Esophagus muscularis mucosa (tissue), 3 donors: ENCODE data around the gene ARHGEF2.

Experiments
- POLR2A ChIP-seq: fragments of 450-650 bp; IDR thresholded peaks from one replicate; pipeline ENCODE4 v1.6.1; 2017; ENCODE audit warnings: antibody characterized with exemption, moderate library complexity, mild to moderate bottlenecking, low read depth
- POLR2AphosphoS5 ChIP-seq, 2 donors: sonication (generic); formaldehyde crosslinking; IDR thresholded peaks; one replicate each; pipeline ENCODE4 v1.6.1; 2017; ENCODE audit warnings: antibody characterized with exemption in 2 of 2
- TF ChIP-seq, protein P1 (sequence below), 3 experiments: fragments of 200-600 bp in 2 of 3; fragments of 450-650 bp in 1 of 3; sonication (generic) in 2 of 3; IDR thresholded peaks; one replicate each; pipeline ENCODE4 v1.5.1; 2017 to 2019; ENCODE audit warnings: antibody characterized with exemption in 3 of 3, mild to moderate bottlenecking in 2 of 3, moderate library complexity in 1 of 3

DNA sequence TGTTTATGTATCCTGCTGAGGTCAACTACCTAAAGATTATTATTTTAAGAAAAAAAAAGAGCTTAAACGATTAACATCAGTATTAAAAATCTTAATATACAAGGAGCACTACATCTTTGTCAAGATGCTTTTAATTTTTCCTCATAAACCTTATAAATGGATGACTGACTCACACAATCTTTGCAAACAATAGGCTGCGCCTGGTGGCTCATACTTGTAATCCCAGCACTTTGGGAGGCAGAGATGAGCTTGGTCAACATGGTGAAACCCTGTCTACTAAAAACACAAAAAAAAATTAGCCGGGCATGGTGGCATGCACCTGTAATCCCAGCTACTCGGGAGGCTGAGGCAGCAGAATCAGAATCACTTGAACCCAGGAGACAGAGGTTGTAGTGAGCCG, 45.9 kb downstream of the ARHGEF2 start:
- TF ChIP-seq, protein P1, sequence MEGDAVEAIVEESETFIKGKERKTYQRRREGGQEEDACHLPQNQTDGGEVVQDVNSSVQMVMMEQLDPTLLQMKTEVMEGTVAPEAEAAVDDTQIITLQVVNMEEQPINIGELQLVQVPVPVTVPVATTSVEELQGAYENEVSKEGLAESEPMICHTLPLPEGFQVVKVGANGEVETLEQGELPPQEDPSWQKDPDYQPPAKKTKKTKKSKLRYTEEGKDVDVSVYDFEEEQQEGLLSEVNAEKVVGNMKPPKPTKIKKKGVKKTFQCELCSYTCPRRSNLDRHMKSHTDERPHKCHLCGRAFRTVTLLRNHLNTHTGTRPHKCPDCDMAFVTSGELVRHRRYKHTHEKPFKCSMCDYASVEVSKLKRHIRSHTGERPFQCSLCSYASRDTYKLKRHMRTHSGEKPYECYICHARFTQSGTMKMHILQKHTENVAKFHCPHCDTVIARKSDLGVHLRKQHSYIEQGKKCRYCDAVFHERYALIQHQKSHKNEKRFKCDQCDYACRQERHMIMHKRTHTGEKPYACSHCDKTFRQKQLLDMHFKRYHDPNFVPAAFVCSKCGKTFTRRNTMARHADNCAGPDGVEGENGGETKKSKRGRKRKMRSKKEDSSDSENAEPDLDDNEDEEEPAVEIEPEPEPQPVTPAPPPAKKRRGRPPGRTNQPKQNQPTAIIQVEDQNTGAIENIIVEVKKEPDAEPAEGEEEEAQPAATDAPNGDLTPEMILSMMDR (IDR thresholded peaks at IDR 0.05): no peak
- no peak for TF ChIP-seq POLR2AphosphoS5 (IDR thresholded peaks at IDR 0.05)
- TF ChIP-seq POLR2A: no peak
